CD1c-positive myeloid dendritic cell (primary cell): Measurements from ENCODE around the gene CCNK.

ENCODE experiments used
- DNase-seq: peaks from one replicate; pipeline ENCODE4 v3.0.0-alpha.2; 2016; ENCODE audit errors: extremely low spot score

The CCNK gene

DNA sequence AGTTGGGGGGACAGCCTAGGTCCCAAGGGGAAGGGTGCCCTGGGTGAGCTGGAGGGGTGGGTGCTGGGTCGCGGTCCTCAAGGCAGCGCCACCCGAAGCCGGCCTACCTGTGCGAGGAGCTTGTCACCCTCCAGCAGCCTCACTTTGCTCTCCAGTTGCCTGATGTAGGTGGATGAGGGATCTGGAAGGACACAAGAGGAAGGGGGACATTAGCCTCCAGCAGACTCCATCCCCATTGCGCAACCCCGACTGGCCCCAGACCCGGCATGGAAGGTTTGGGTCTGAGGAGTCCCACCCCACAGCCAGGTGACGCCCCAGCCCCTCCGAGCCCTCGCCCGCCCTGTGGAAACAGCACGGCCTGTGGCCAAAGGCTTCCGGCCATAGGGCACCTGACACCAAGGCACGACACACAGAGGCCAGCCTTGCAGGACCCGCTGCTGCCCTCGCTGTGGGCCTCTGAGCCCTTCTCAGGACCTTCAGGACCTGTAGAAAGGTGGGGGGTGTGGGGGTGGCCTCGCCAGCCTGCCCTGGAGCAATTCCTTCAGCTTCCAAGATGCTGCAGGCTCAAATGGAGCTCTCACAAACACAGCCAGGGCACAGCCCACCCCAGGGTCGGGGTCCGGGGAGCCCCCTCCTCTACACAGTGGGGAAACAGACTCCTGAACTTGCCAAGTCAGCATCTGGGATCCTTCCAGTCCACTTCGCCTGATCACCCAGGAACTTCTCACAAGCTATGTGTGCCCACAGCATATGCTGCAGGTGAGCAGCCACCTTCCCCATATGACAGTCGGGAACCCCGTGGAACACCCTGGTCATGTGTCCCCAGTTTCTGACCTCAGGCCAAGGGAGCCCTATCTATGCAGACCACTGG is 54.9 kb downstream of the CCNK start:
- no peak for DNase-seq

DNA sequence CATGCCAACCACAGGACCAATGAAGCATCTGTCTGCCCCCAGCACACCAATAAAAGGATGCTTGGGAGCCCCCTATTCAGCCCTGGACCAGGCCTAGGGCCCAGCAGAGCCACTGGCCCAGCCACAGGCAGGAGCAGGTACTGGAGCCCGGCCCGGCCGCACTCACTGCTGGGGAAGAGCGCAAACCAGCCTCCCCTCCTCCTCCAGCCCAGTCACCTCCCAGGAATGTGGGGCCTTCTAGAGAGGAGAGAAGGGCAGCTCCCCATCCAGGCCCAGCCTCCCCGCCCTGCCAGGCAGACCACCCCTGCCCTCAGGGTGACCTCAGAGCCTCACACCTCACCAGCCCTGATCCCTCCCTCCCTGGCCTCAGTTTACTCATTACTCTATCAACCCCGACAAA is 56.2 kb downstream of the CCNK start:
- DNase-seq, result no peak

DNA sequence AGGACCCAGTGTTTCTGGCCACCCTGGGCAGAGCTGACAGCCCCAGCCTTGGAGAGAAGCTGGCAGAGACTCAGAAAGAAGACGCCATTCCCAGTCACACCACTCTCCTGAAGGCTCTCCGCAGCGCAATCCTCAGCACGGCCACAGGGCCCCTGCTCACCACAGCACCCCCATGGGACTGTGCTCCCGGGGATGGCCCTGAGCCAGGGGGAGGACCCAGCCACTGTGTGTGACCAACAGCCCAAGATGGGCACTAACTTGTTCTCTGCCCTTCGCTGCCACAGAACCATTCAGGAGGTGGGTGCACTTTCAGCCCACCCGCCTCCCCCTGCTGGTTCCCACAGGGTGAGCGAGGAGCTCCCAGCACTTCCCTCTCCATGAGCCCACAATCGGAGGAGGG is 57.1 kb downstream of the CCNK start:
- no peak for DNase-seq

DNA sequence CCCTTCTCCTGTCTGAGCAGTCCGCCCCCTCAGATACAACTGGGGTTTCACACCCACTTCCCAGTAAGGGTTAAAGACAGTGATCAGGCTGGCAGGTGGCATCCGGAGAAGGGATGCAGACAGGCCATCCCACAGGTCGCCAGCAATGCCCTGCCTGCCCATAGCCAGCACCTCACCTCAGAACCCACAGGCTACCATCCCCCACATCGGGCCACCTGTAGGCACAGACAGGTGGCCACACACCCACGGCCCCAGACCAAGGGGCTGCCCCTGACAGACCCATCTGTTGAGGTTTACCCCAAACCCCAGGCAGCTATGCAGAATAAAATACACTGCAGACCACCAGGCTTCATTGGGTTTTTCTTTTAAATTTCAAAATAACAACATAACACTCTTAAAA is 57.5 kb downstream of the CCNK start:
- DNase-seq, result no peak

DNA sequence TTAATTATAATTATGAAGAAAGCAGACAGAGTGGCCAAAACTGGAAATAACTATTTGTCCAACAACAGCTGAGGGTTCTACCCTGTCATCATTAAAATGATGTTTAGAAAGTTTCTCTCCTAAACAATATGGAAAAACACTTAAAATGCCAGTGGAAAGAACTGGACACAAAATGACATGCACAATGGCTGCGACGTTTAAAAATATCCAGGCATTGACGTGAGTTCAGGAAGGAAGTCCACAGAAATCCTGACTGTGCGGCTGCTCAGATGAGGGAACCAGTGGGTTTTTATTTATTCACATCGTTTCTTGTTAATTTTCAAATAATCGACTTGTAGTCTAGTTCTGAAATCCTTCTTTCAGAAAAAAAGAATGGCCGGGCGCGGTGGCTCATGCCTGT is 58.3 kb downstream of the CCNK start:
- no peak for DNase-seq

DNA sequence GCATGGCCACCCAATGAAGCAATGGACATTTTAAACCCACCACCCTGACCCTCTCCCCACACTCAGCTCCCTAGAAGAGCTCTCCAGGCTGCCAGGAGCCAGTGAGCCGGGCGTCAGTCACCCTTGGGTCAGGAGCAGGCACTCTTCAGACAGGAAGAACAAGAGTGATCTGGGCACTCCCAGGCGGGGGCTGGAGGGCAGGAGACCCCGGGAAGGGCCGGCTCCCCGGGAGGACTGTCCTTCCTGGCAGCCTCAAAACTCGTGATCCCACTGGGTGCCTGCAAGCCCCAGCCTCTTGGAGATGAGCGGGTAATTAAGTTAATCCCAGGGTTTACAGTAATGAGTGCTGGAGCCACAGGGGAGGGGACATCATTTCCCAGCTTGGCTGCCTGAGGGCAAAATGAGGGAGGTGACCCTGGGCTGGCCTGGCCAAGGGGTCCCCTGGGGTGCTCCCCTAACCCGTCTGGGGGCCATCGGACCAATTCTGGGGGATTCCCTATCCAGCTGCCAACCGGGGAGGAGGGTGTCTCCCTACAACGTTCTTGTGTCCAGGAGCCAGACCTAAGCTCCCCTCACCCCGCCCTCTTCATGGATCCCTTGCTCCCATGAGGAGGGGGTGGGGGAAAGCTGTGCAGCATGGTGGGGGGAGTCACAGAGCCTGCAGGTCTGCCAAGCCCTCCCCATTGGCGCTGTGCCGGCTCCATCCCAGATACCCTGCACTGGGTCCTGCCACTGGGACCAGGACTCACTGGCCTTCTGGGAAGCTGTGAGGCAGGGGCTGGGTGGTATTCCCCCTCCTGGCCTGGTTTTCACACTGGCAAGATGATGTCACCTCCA is 59.2 kb downstream of the CCNK start:
- no peak for DNase-seq

DNA sequence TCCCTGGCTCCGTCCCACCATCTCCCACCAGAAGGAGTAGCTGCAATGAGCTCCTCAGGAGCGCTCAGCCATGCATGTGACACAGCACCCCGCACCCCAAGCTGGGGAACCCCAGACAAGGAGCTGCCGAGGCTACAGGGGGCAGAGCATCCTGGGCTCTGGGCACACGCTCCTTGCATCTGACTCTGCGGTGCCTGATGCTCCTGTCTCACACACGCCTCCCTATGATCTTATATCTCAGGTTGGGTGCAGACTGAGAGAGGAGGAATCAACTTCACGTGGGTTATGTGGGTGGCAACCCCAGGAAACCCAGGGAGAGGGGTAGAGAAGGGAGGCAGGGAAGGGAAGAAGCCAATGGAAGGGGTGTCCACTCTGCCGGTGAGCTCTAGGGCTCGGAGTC is 60.0 kb downstream of the CCNK start:
- no peak for DNase-seq

DNA sequence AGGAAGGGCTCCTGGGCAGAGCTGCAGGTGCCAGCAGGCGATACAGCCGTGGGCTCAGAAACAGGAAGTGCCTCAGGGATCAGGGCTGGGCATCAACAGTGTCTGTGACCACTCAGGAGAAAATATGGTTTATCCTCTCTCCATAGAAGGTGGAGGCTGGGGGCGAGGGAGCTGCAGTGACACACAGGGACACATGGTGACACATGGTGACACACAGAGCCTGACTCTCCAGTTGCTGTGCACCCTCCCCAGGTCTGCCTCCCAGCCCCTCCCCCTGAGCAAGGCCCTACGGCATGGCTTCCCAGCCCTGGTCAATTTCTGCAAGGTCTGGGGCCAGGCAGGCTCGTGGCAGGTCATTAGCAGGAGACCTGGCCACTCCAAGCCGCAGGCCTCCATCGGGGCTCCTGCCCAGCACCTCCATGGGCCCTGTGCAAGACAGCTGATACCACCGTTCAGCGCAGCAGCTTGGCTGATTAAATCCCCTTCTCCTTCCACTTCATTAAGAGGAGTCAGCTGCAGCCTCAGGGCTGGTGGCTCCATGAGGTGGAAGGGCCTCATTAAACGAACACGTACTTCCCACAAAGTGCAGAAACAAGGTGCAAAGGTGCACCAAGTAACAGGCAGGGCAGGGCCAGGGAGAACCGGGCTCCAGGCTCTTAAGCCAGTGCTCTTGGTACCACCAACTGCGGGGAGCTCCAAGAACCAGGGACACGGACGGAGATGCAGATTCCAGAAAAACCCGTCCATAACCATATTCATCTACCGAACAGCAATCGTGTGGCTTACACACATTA is 60.7 kb downstream of the CCNK start:
- no peak for DNase-seq

DNA sequence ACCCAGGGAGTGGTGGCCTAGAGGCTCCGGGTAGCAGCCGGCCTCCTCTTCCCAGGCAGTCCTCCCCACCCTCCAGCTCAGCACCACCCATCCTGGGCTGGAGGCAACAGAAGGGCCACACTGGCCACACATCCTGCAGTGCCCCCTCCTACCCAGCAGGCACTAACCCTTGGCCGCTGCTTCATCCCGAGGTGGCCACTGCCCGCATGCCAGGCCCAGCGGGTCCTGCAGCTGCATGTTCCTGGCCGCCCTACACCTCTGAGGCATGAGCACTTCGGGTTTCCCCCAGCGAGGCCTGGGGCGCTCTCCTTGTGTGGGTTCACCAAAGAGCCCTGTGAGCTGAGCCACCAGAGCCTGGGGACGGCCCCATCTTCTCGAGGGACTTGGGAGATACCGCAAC is 61.4 kb downstream of the CCNK start:
- no peak for DNase-seq

DNA sequence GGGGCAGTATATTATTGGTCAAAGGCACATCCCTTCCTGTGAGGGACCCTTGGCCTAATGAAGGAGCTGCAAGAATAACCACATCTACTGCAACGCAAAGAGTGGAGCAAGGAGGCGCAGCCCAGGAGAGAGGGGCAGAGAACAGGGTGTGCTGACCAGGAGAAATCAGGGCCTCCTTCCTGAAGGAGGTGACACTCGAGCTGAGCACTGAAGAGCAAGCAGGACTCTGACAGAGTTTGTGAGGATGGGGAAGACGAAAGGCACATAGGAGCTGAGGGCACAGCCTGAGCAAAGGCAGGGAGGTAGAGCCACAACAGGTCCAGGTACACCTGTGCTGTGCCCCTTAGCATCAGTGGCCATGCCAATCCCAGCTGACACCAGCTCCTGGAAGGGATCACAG is 62.2 kb downstream of the CCNK start:
- DNase-seq, result no peak

DNA sequence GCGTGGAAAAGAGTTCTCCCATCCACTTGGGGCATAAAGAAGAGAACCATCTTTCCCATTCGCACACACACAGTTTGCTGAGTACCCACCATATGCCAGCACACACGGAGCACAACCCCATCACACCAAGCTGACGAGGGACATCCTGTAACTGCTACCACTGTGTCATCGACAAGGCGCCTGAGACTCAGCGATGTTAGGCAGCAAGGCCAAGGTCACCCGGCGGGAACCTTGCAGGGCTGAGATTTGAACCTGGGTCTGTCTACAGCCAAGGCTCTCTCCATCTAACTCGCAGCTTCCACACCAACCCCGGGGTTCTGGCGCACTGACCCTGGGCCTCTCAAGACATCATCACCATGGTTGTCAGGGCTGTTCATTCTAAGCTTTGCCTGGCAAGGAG is 62.8 kb downstream of the CCNK start:
- DNase-seq, result no peak

DNA sequence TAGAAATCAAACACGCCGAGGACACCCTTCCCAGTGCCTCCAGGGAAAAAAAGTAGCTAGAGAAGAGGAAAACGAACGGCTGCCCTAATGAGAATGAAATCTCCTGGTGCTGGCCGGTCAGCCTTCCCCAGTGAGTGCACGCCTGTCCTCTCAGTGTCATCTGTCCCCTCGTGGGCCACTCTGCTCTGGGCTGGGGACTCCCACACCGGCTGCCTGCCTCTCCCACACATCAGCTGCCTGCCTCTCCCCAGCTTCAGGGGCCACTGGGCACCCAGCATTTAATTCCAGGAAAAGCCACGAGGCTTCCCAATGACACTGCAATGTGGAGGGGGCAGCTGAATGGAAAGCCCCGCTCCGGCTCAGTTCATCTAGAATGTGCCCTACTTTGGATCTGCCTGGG is 63.8 kb downstream of the CCNK start:
- DNase-seq, result no peak

DNA sequence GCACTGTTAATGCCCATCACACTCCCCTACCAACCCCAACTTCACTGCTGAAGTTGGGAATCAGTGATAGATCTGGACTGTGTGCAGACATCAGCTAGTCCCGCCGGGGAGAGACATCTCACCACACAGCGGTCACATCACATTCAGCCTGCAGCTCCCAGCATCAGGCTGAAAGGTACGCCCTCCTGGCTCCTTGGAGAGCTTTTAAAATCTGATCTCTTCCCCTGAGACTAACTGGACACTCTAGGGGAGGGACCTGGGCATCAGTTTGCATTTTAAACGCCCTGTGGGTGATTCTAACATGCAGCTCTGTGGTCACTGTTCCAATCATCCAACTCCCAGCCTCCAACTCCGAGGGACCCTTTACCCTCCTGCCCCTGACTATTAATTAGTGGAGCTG is 64.4 kb downstream of the CCNK start:
- no peak for DNase-seq

DNA sequence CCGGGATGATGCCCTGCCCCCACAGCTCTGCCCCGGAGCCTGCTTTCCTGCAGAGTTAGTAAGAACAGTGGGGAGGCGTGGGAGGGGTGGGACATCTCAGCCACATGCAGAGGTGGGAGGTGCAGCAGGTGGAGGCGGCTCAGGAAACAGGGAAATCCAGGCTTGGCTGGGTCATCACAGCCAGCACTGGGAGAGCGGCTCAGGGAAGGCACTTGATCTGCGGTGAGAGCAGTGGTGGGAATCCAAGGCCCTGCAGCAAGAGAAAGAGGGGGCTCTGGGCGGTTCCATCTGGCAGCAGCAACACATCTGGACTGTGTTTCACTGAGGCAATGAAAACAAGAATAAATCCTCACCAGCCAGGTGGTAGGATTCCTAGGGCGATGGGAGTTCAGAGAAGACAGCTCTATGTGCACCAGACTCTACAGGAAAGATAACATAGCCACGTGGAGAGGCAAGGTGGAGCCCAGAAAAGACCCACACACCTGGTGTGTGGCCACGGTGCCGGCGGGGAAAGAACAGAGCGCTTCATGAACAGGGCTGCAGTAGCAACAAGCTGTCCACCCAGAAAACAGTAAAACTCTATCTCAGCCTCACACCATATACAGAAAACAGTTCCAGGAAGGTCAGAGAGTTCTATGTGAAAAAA is 65.1 kb downstream of the CCNK start:
- DNase-seq, result no peak

DNA sequence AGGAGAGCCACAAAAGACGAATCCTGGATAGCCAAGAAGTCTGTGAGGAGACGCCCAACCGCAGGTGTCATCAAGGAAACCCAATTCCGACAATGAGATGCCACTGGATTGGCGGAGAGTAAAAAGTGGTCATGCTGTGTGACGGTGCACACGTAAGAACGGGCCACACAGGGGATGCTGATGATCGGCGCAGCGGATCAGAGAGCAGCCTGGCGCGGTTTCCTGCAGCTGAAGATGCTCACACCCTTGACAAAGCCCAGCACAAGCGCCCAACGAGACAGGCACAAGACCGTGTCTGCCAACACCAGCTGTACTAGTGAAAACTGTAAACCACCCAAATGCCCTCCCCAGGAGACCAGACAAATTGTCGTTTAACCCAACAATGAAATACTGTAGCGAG is 67.0 kb downstream of the CCNK start:
- DNase-seq, result no peak

DNA sequence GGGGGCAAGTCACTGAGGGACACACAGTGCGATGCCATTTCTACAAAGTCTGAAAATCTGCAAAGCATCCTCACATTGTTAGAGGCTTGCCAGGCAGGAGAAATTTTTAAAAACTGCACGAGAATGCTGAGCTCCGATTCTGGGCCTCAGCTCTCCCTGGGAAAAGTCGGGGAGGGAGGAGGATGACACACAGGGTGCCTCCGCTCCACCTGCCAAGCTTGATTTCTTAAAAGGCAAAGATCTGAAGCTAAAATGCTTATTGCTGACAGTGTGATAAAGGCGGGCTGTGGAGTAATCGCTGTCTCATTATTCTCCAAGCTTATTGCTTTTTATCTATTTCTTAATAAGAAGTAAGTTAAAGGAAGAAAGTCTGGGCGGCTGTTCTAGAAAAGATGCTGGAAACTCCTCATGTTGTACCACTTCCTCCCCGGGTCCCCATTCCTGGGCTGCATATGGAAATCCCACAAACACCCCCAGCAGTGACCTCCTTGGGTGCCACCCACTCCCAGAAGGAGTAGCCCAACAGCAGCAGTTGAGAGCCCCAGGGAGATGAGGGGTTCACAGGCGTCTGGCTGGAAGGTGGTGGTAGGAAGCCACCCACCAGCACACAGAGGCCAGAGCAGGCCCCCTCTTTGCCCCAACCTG is 67.8 kb downstream of the CCNK start:
- no peak for DNase-seq

DNA sequence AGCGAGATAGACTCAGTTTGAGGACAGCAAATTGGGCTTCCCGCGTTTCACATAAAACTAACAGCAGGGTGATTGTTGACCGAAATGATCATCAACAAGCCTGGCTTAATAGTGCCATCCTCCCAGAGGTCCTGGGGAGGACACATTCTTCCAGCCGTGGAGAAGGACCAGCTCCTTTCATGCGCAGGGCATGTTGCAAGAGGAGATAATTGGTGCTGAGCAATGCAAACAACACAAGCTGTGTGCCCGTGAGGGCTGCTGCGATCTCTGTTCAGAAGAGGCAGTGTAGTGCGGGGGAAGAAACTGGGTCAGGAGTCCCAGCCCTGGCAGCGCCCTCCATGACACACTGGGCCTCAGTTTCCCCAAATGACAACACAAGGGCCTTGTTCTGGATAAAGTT is 68.5 kb downstream of the CCNK start:
- DNase-seq, result no peak

DNA sequence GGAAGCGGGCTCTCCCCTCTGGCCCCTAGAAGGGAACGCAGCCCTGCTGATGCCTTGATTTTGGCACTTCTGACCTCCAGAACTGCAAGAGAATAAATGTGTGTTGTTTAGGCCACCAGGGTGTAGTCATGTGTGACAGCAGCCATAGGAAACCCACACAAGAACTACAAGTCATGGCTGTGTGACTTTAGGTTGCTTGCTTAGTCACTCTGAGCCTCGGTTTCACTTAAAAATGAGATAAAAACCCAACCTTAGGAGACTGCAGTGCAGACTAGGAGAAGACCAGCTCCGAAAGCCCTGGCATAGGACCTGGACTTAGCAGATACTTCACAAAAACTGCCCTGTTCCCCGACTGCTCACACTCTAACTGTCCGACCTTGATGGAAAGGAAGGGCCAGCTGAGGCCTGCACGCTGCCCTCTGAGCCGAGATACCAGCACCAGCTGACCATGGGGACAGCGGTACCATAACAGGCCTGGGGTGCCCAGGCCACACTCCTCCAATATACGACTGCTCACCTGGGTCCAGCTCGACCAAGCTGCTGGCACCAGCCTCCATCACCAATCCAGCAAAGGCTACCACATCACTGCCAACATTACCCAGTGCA is 69.3 kb downstream of the CCNK start:
- DNase-seq, result no peak

DNA sequence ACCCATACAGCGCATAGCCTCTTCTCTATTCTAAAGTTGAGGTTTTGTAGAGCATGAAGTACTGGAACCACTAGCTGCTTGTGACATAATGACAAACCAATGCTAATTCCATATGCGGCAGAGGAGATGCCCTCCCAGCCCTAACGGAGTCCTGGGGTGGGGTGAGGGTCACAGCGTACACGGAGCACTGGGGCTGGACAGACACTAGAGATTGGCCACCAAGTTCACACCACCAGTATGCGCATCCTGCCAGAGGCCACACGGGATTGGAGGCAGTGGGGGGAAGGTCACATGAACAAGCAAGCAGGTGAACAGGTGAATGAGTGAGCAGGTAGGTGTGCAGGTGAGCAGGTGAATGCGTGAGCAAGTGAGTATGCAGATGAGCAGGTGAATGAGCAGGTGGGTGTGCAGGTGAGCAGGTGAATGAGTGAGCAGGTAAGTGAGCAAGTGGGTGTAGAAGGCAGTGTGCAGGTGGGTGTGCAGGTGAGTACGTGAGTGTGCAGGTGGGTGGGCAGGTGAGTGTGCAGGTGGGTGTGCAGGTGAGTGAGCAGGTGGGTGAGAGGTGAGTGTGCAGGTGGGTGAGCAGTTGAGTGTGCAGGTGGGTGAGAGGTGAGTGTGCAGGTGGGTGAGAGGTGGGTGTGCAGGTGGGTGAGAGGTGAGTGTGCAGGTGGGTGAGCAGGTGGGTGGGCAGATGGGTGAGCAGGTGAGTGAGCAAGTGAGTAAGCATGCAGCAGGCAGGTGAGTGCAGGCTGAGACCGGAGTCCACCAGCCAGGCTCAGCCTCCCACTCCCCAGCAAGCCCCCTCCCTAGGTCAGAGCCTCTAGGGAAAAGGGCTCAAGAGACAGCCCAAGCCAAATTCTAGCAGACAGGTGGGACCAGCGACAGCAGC is 70.1 kb downstream of the CCNK start:
- DNase-seq, result no peak

DNA sequence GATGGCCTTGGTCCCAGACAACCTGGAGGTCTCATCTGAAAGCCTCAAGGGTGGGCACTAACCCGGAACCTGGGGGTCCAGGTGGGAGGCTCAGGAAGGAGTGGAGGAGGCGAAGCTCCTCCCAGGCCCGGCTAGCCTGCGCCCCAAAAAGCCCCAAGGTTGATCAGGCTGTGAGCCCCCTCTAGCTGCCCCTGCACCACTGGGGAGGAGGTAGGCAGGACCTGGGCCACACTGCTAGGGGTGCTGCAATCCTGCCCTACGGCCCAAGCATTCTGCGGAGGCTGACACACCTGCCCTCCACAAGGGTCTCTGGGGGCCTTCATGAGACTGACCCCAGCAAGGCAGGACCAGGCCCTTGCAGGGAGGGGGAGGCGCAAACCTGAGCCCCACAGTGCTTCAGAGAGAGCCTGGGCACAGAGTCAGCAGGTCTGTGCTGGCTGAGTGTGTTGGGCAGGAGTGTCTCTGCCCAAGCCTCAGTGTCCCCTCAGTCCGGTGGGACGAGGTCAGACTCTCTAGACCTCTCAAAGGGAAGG is 70.9 kb downstream of the CCNK start:
- DNase-seq, result no peak
